Measurements from ENCODE around the gene VGF.

The VGF gene

GRCh38 chr7:101180130-101180755 lies 14.9 kb upstream of the VGF start, which contains the start of gene NAT16:
Gene NAT16, minus strand, starts transcription at chr7:101180293. Its CDS starts 5,486 bp downstream, at chr7:101174807.
- H3K4me3 ChIP-seq (ENCODE audit: low read length), result no peak within 1 kb of the TSS
- no peak for TF ChIP-seq CTCF (conservative IDR thresholded peaks at IDR 0.05; ENCODE audit: low read length)

GRCh38 chr7:101179713-101180112 lies 14.3 kb upstream of the VGF start:
- TF ChIP-seq CTCF (conservative IDR thresholded peaks at IDR 0.05; ENCODE audit: low read length), result no peak
- DNase-seq (ENCODE audit: low read depth), result no peak
- H3K4me3 ChIP-seq (ENCODE audit: low read length), result no peak overlapping the region

More at GRCh38 chr7:101180130-101180755, 14.9 kb upstream of the VGF start, which contains the start of gene NAT16:
- no peak for DNase-seq (ENCODE audit: low read depth)

- H3K4me3 ChIP-seq (ENCODE audit: low read length), result no peak overlapping the region
- TF ChIP-seq CTCF (conservative IDR thresholded peaks at IDR 0.05; ENCODE audit: low read length), result no peak
- no peak for DNase-seq (ENCODE audit: low read depth)
These were observed 13.7 kb upstream of the VGF start for GRCh38 chr7:101179117-101179516.

GRCh38 chr7:101177644-101178043 lies 12.3 kb upstream of the VGF start:
- H3K4me3 ChIP-seq (ENCODE audit: low read length), result no peak overlapping the region
- no peak for DNase-seq (ENCODE audit: low read depth)
- no peak for TF ChIP-seq CTCF (conservative IDR thresholded peaks at IDR 0.05; ENCODE audit: low read length)

GRCh38 chr7:101175664-101176063 lies 10.3 kb upstream of the VGF start:
- no peak for DNase-seq (ENCODE audit: low read depth)
- H3K4me3 ChIP-seq (ENCODE audit: low read length), result no peak overlapping the region
- TF ChIP-seq CTCF (conservative IDR thresholded peaks at IDR 0.05; ENCODE audit: low read length), result no peak

GRCh38 chr7:101174322-101174854 lies 9.0 kb upstream of the VGF start:
- DNase-seq (ENCODE audit: low read depth), result no peak
- no peak overlapping the region for H3K4me3 ChIP-seq (ENCODE audit: low read length)
- TF ChIP-seq CTCF (conservative IDR thresholded peaks at IDR 0.05; ENCODE audit: low read length), result no peak

GRCh38 chr7:101173752-101174244 lies 8.4 kb upstream of the VGF start:
- H3K4me3 ChIP-seq (ENCODE audit: low read length), result no peak overlapping the region
- DNase-seq (ENCODE audit: low read depth), result no peak
- no peak for TF ChIP-seq CTCF (conservative IDR thresholded peaks at IDR 0.05; ENCODE audit: low read length)
